Endothelial cell of umbilical vein (primary cell): ENCODE data around the gene PDE4C.

Experiments used
- JUN ChIP-seq: IDR thresholded peaks from 2 replicates; pipeline ENCODE4 v1.6.1; 2011; ENCODE audit warnings: borderline replicate concordance, low read depth; ENCODE audit not compliant: insufficient read length, insufficient read depth
- POLR2AphosphoS5 ChIP-seq: IDR thresholded peaks from 2 replicates; pipeline ENCODE4 v1.6.1; 2012; ENCODE audit warnings: low read depth, mild to moderate bottlenecking, control low read depth, low read length, moderate library complexity; ENCODE audit not compliant: insufficient read depth

DNA sequence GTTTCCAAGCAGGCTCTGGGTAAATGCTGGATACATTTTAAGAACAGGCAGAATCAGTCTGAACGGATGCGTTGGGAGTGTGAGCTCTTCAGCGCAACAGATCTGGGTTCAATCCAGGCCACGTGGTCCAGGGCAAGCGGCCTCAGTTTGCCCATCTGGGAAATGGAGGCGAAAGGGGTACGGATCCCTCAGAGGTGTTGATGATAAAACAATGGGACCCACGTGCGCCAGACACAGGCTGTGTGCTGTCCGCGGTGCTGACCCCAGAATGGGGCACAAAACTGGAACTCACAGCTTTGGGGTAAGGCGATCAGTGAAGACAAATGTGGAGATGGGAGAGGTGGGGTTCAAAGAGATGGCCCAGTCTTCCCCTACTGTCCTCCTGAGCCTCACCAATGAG lies 13.1 kb upstream of the PDE4C start:
- TF ChIP-seq JUN (no peak), POLR2AphosphoS5 (no peak)
